ENCODE measurements around the gene ZNF526. TPM values are rescaled to one million over a fixed set of nuclear protein-coding genes. Genes with fewer than 3 reads are reported as not detected.

Gene ZNF526
- total and polyA plus RNA-seq, 9 of the 15 experiments (the other 6 are each of a cell fraction or from before 2014, with no cell fraction given): 1.3 to 17.9 (median 6.2) TPM

DNA sequence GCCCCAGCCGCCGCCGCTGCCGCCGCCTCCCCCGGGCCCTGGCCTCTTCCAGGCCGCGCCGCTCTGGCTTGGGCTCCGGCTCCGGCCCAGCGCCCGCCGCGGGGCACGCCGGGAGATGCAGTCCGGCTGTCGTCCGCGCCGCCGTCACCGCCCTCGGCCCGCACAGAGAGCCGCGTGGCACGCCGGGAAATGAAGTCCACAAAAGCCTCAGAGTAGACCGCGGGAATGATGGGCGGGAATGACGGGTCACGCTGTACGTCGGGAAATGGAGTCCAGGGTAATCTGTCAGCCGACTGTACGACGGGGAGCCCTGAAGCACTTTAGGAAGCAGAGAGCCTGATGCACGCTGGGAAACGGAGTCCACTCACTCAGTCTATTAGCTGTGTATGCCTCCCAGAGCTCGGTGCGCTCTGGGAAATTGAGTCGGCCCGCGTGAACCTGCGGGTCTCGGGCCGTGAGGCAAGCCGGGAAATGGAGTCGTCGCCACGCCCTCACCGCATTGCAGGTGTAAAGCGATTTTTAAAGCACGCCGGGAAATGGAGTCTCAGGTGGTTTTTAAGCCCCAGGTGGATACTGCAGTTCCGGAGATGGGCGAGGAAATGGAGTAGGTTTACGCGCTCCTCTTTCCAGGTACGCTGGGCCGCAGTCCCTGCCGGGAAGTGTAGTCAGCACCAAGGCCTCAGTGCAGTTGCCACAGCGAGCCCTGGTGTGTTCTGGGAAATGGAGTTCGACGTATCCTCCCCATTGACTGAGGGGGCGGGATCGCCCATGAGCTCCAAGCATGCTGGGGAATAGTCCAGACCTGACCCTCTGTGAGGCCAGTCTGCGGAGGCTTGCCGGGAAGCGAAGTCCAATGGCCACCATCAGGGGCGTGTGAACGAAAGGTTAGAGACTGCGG lies 22.6 kb downstream of the ZNF526 start, which contains the start of gene GSK3A (continued):
- TF ChIP-seq, protein P1, sequence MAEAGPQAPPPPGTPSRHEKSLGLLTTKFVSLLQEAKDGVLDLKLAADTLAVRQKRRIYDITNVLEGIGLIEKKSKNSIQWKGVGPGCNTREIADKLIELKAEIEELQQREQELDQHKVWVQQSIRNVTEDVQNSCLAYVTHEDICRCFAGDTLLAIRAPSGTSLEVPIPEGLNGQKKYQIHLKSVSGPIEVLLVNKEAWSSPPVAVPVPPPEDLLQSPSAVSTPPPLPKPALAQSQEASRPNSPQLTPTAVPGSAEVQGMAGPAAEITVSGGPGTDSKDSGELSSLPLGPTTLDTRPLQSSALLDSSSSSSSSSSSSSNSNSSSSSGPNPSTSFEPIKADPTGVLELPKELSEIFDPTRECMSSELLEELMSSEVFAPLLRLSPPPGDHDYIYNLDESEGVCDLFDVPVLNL (CRISPR knock-in tag; IDR thresholded peaks at IDR 0.05; ENCODE audit: low read depth): 0 out of 2 replicates have a peak, but pooled peaks have one; percentile 37
- TF ChIP-seq SMARCE1 (IDR thresholded peaks at IDR 0.05) (no peak), ATF1 (CRISPR knock-in tag; IDR thresholded peaks at IDR 0.05) (no peak), ATF1 (tag; IDR thresholded peaks at IDR 0.05) (peak; percentile 97), RFX7 (CRISPR knock-in tag; IDR thresholded peaks at IDR 0.05) (no peak), FOXJ2 (tag; IDR thresholded peaks at IDR 0.05) (peak; percentile 83; the same call in 1 of the 2 replicates), KDM5B (IDR thresholded peaks at IDR 0.05; ENCODE audit: insufficient replicate concordance, low read depth, low read length) (peak; percentile 98), NR2C2 (CRISPR knock-in tag; IDR thresholded peaks at IDR 0.05) (peak; percentile 82), NR2C2 (tag; IDR thresholded peaks at IDR 0.05) (peak; percentile 99), ZNF224 (CRISPR knock-in tag; IDR thresholded peaks at IDR 0.05) (no peak), ZNF175 (CRISPR knock-in tag; IDR thresholded peaks at IDR 0.05; ENCODE audit: low read depth) (peak; percentile 89), ZNF583 (CRISPR knock-in tag; IDR thresholded peaks at IDR 0.05) (no peak), ZNF785 (CRISPR knock-in tag; IDR thresholded peaks at IDR 0.05) (no peak), ZNF184 (CRISPR knock-in tag; IDR thresholded peaks at IDR 0.05) (no peak)
- TF ChIP-seq, protein P2, sequence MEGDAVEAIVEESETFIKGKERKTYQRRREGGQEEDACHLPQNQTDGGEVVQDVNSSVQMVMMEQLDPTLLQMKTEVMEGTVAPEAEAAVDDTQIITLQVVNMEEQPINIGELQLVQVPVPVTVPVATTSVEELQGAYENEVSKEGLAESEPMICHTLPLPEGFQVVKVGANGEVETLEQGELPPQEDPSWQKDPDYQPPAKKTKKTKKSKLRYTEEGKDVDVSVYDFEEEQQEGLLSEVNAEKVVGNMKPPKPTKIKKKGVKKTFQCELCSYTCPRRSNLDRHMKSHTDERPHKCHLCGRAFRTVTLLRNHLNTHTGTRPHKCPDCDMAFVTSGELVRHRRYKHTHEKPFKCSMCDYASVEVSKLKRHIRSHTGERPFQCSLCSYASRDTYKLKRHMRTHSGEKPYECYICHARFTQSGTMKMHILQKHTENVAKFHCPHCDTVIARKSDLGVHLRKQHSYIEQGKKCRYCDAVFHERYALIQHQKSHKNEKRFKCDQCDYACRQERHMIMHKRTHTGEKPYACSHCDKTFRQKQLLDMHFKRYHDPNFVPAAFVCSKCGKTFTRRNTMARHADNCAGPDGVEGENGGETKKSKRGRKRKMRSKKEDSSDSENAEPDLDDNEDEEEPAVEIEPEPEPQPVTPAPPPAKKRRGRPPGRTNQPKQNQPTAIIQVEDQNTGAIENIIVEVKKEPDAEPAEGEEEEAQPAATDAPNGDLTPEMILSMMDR (IDR thresholded peaks at IDR 0.05 in 2 of 3, conservative IDR thresholded peaks at IDR 0.05 in 1 of 3; ENCODE audit: insufficient read depth in 2 of 3, low read depth in 1 of 3, low read length in 3 of 3): peak; percentile 1 to 31 (median 22); a peak in 2 of 6 replicates
- TF ChIP-seq, protein P3, sequence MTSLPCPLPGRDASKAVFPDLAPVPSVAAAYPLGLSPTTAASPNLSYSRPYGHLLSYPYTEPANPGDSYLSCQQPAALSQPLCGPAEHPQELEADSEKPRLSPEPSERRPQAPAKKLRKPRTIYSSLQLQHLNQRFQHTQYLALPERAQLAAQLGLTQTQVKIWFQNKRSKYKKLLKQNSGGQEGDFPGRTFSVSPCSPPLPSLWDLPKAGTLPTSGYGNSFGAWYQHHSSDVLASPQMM (CRISPR knock-in tag; IDR thresholded peaks at IDR 0.05): no peak
- TF ChIP-seq, protein P4, sequence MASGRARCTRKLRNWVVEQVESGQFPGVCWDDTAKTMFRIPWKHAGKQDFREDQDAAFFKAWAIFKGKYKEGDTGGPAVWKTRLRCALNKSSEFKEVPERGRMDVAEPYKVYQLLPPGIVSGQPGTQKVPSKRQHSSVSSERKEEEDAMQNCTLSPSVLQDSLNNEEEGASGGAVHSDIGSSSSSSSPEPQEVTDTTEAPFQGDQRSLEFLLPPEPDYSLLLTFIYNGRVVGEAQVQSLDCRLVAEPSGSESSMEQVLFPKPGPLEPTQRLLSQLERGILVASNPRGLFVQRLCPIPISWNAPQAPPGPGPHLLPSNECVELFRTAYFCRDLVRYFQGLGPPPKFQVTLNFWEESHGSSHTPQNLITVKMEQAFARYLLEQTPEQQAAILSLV (tag; IDR thresholded peaks at IDR 0.05): no peak
- TF ChIP-seq, protein P5, sequence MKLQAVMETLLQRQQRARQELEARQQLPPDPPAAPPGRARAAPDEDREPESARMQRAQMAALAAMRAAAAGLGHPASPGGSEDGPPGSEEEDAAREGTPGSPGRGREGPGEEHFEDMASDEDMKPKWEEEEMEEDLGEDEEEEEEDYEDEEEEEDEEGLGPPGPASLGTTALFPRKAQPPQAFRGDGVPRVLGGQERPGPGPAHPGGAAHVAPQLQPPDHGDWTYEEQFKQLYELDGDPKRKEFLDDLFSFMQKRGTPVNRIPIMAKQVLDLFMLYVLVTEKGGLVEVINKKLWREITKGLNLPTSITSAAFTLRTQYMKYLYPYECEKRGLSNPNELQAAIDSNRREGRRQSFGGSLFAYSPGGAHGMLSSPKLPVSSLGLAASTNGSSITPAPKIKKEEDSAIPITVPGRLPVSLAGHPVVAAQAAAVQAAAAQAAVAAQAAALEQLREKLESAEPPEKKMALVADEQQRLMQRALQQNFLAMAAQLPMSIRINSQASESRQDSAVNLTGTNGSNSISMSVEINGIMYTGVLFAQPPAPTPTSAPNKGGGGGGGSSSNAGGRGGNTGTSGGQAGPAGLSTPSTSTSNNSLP (IDR thresholded peaks at IDR 0.05; ENCODE audit: borderline replicate concordance, low read depth, low read length): no peak
- TF ChIP-seq, protein P6, sequence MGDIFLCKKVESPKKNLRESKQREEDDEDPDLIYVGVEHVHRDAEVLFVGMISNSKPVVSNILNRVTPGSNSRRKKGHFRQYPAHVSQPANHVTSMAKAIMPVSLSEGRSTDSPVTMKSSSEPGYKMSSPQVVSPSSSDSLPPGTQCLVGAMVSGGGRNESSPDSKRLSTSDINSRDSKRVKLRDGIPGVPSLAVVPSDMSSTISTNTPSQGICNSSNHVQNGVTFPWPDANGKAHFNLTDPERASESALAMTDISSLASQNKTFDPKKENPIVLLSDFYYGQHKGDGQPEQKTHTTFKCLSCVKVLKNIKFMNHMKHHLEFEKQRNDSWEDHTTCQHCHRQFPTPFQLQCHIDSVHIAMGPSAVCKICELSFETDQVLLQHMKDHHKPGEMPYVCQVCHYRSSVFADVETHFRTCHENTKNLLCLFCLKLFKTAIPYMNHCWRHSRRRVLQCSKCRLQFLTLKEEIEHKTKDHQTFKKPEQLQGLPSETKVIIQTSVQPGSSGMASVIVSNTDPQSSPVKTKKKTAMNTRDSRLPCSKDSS (IDR thresholded peaks at IDR 0.05; ENCODE audit: low read depth, partially characterized antibody): no peak

Data from K562 (cell line).